ENCODE measurements around the gene CIAPIN1.
"Not testable (repeated sequence)": the region's sequence is repeated elsewhere in the genome, so short reads cannot be mapped to it uniquely, and the experiment has no call there.

CIAPIN1 gene

GRCh38 chr16:57476546-57477410 is 29.6 kb upstream of the CIAPIN1 start:
- no peak for DNase-seq

GRCh38 chr16:57475711-57476339 is 28.6 kb upstream of the CIAPIN1 start:
- DNase-seq = peak; percentile 63

GRCh38 chr16:57474671-57475661 is 27.8 kb upstream of the CIAPIN1 start:
- DNase-seq = no peak

GRCh38 chr16:57473906-57474305 is 26.7 kb upstream of the CIAPIN1 start:
- no peak for DNase-seq

- DNase-seq = no peak
Measured at GRCh38 chr16:57473176-57473840, 26.1 kb upstream of the CIAPIN1 start.

GRCh38 chr16:57472665-57473060 is 25.5 kb upstream of the CIAPIN1 start:
- DNase-seq = no peak

- DNase-seq = no peak
Measured at GRCh38 chr16:57471852-57472664, 24.9 kb upstream of the CIAPIN1 start.

GRCh38 chr16:57471209-57471608 is 24.0 kb upstream of the CIAPIN1 start:
- DNase-seq = no peak

- DNase-seq = no peak
Measured at GRCh38 chr16:57470711-57471110, 23.5 kb upstream of the CIAPIN1 start.

GRCh38 chr16:57469917-57470470 is 22.8 kb upstream of the CIAPIN1 start:
- no peak for DNase-seq

- no peak for DNase-seq
Measured at GRCh38 chr16:57469046-57469445, 21.9 kb upstream of the CIAPIN1 start.

GRCh38 chr16:57468346-57468745 is 21.2 kb upstream of the CIAPIN1 start:
- no peak for DNase-seq

- DNase-seq = no peak
Measured at GRCh38 chr16:57464523-57464922, 17.3 kb upstream of the CIAPIN1 start.

GRCh38 chr16:57462978-57463362 is 15.8 kb upstream of the CIAPIN1 start:
- no peak for DNase-seq

- DNase-seq = peak; percentile 94
Measured at GRCh38 chr16:57462209-57462977, 15.2 kb upstream of the CIAPIN1 start, which contains the start of gene POLR2C. TSS of gene POLR2C (plus strand) at chr16:57462679. CDS start at chr16:57462725, 46 bp downstream.

GRCh38 chr16:57452021-57452420 is 4.8 kb upstream of the CIAPIN1 start:
- DNase-seq = no peak

GRCh38 chr16:57446531-57447185 is 527 bp downstream of the CIAPIN1 start:
- no peak for DNase-seq

- DNase-seq = no peak
Measured at GRCh38 chr16:57445510-57445909, 1.7 kb downstream of the CIAPIN1 start.

GRCh38 chr16:57444711-57445110 is 2.5 kb downstream of the CIAPIN1 start:
- no peak for DNase-seq

- not testable (repeated sequence) for DNase-seq
Measured at GRCh38 chr16:57440551-57440950, 6.6 kb downstream of the CIAPIN1 start.
